Kidney (tissue), 14 donors: ENCODE results near the gene POU3F3. TPM values are rescaled to one million over a fixed set of nuclear protein-coding genes. Genes with fewer than 3 reads are reported as not detected.
A peak's percentile ranks its signal among the peaks of the same experiment; 100 is the strongest.

ENCODE experiments used
- DNase-seq, 5 donors: peaks; one replicate each; pipeline ENCODE4 v3.0.0-alpha.2; 2013 to 2020
- FAIRE-seq: peaks from 2 replicates; lab custom pipeline; 2012; peaks lifted over from hg19 to GRCh38; lab: Jason Lieb, UNC
- H3K27ac ChIP-seq, 2 donors: one replicate each; pipeline ENCODE4 v1.7.0; 2013; ENCODE audit warnings: low read depth in 2 of 2, low read length in 2 of 2, inconsistent platforms in 1 of 2
- H3K27me3 ChIP-seq: one replicate; pipeline ENCODE4 v1.7.1; 2013; ENCODE audit warnings: low read length, inconsistent platforms; ENCODE audit not compliant: control insufficient read depth, insufficient read depth
- H3K36me3 ChIP-seq, 3 donors: one replicate each; pipeline versions ENCODE4 v1.7.0 to v1.7.1; 2013; ENCODE audit warnings: low read length in 3 of 3, control low read depth in 1 of 3, inconsistent platforms in 1 of 3; ENCODE audit not compliant: insufficient read depth in 3 of 3, control insufficient read depth in 2 of 3
- H3K4me1 ChIP-seq, 3 donors: one replicate each; pipeline versions ENCODE4 v1.7.0 to v1.7.1; 2013; ENCODE audit warnings: low read length in 3 of 3, inconsistent platforms in 1 of 3, low read depth in 1 of 3; ENCODE audit not compliant: control insufficient read depth in 2 of 3, insufficient read depth in 2 of 3
- H3K4me3 ChIP-seq, 3 donors: one replicate each; pipeline versions ENCODE4 v1.7.0 to v1.8.1; 2013; ENCODE audit warnings: low read length in 3 of 3, control low read depth in 1 of 3, inconsistent platforms in 1 of 3
- H3K9ac ChIP-seq, 3 donors: one replicate each; pipeline versions ENCODE4 v1.7.0 to v1.7.1; 2013; ENCODE audit warnings: low read length in 3 of 3, control low read depth in 1 of 3, inconsistent platforms in 1 of 3
- H3K9me3 ChIP-seq, 3 donors: one replicate each; pipeline versions ENCODE4 v1.7.0 to v1.7.1; 2013; ENCODE audit warnings: low read length in 3 of 3, control low read depth in 1 of 3, inconsistent platforms in 1 of 3; ENCODE audit not compliant: control insufficient read depth in 2 of 3, insufficient read depth in 1 of 3
- CTCF ChIP-seq: IDR thresholded peaks from 3 replicates; pipeline ENCODE4 v1.5.1; 2012; ENCODE audit warnings: mild to moderate bottlenecking, moderate library complexity, borderline replicate concordance; ENCODE audit not compliant: insufficient read depth; ENCODE audit errors: extremely low read depth
- intact Hi-C: fragments of 100-400 bp; cut with DNase I; formaldehyde crosslinking; loops from one replicate; pipeline ENCODE4 v1.11.1; 2022
- polyA plus RNA-seq: library from polyadenylated mRNA; stranded (reverse); fragments of 350-450 nt; fragmentation: Illumina TruSeq; extraction: RNeasy Lipid Tissue Mini Kit (QIAGEN cat#74804); gene quantifications from one replicate; pipeline ENCODE4 v1.2.3, GENCODE V29; 2014; ENCODE audit warnings: low read depth, low replicate concordance; ENCODE audit not compliant: insufficient read depth
- total RNA-seq: library from RNA; stranded (reverse); fragmentation: NEBNext Ultra II Directional; extraction: Animal tissue kit (Norgen Biotek cat#: 25700); gene quantifications from one replicate; pipeline ENCODE4 v1.2.1, GENCODE V29; 2021
- donor health status: control.
- donor health status: control.
- donor health status: control.
- donor health status: control.
- donor health status: control.
- donor health status: DM: yes; HTN: yes; CAD: no.
- donor health status: Normal renal cell carcinoma (clear cell type).

Gene POU3F3
- total and polyA plus RNA-seq, 2 donors from 2014 or later, result 31.4 to 118 TPM

- H3K9ac ChIP-seq, result peak overlapping the region; percentile 37 to 84 (median 44)
- no peak for FAIRE-seq
- no peaks in the 10 kb centered on the region for H3K9me3 ChIP-seq
- intact Hi-C loops, result no loop called here
- DNase-seq, result peak in 3 of 5 donors; percentile 27 to 52 (median 46)
- peaks cover 0 to 5% (median 3%) of the 10 kb centered on the region in 3 donors for H3K4me1 ChIP-seq
- H3K27me3 ChIP-seq, result peaks cover 51% of the 10 kb centered on the region
- peak overlapping the region; percentile 91 to 92 for H3K27ac ChIP-seq
- peak overlapping the region; percentile 53 to 78 (median 78) for H3K4me3 ChIP-seq
- no peak for TF ChIP-seq CTCF
- H3K36me3 ChIP-seq, result no peaks in the 10 kb centered on the region
Measured at GRCh38 chr2:104851291-104852089, 2.4 kb upstream of the POU3F3 start.

GRCh38 chr2:104852090-104852666, 1.7 kb upstream of the POU3F3 start:
- peaks cover 0 to 5% (median 3%) of the 10 kb centered on the region in 3 donors for H3K4me1 ChIP-seq
- no peak for FAIRE-seq

GRCh38 chr2:104854498-104855220, 744 bp downstream of the POU3F3 start:
- Histone ChIP-seq H3K4me3 (peak overlapping the region; percentile 72 to 80 (median 76)), H3K9me3 (no peaks in the 10 kb centered on the region), H3K9ac (peak overlapping the region; percentile 38 to 93 (median 65)), H3K27me3 (peaks cover 48% of the 10 kb centered on the region), H3K27ac (peak overlapping the region; percentile 62 to 81), H3K36me3 (peaks cover 0 to 4% (median 0%) of the 10 kb centered on the region in 3 donors), H3K4me1 (peaks cover 0 to 5% (median 3%) of the 10 kb centered on the region in 3 donors)
- no peak for TF ChIP-seq CTCF
- DNase-seq, result peak in 2 of 5 donors; percentile 21 to 63
- no peak for FAIRE-seq
- intact Hi-C loops, result no loop called here

More at GRCh38 chr2:104852090-104852666, 1.7 kb upstream of the POU3F3 start:
- Histone ChIP-seq H3K27me3 (peaks cover 46% of the 10 kb centered on the region), H3K27ac (peak overlapping the region; percentile 91 to 92), H3K4me3 (peak overlapping the region; percentile 53 to 78 (median 78)), H3K36me3 (peaks cover 0 to under 1% (median 0%) of the 10 kb centered on the region in 3 donors), H3K9me3 (no peaks in the 10 kb centered on the region), H3K9ac (peak overlapping the region; percentile 44 to 84 (median 48))
- TF ChIP-seq CTCF, result no peak
- peak; percentile 62 to 79 (median 75) for DNase-seq
- intact Hi-C loops, result no loop called here
